Muscle of arm (tissue), 12 donors: ENCODE results near the gene MPC1. TPM values are rescaled to one million over a fixed set of nuclear protein-coding genes. Genes with fewer than 3 reads are reported as not detected.
"Not testable (repeated sequence)": the region's sequence is repeated elsewhere in the genome, so short reads cannot be mapped to it uniquely, and the experiment has no call there.

ENCODE experiments used
- DNase-seq: peaks from one replicate; pipeline ENCODE4 v3.0.0-alpha.2; 2013
- polyA plus RNA-seq, 12 donors: library from polyadenylated mRNA; unstranded; fragments of 120-200 nt; gene quantifications; one replicate each; pipeline ENCODE4 v1.2.1, GENCODE V29; 2013; ENCODE audit not compliant: insufficient read length in 12 of 12

MPC1 gene
- polyA plus RNA-seq, 12 donors, result 52.6 to 90.8 (median 71.7) TPM; not detected in 1

GRCh38 chr6:166346449-166346848 lies 36.3 kb downstream of the MPC1 start:
- DNase-seq, result no peak

GRCh38 chr6:166345672-166346071 lies 37.1 kb downstream of the MPC1 start:
- not testable (repeated sequence) for DNase-seq

DNA sequence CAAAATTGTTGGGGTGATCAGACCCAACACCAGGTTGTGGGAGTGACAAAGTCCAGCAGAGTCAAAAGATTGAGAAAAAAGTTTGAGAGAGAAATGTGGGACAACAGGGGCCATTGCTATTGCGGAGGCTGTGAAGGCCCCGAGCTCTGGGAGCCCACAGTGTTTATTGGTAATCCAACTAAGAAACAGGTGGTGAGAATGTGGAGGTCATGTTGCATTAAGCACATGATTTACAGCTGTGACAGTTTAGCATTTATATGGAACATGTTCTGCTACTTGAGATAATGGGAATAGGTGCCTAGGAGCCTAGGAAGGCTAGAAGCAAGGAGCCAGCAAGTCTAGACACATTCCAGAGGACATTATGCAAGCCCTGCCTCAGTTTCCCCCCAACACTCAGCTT lies 37.8 kb downstream of the MPC1 start:
- DNase-seq, result not testable (repeated sequence)

GRCh38 chr6:166344240-166344639 lies 38.5 kb downstream of the MPC1 start:
- DNase-seq, result no peak

GRCh38 chr6:166343150-166343487 lies 39.6 kb downstream of the MPC1 start:
- no peak for DNase-seq

GRCh38 chr6:166342349-166343149 lies 40.2 kb downstream of the MPC1 start, which contains the start of gene SFT2D1:
Gene SFT2D1, minus strand, starts transcription at chr6:166342545. Its CDS starts 64 bp downstream, at chr6:166342481.
- peak; percentile 90 for DNase-seq

- peak; percentile 37 for DNase-seq
Measured at GRCh38 chr6:166341977-166342348, 40.8 kb downstream of the MPC1 start.

GRCh38 chr6:166341464-166341863 lies 41.3 kb downstream of the MPC1 start:
- no peak for DNase-seq

DNA sequence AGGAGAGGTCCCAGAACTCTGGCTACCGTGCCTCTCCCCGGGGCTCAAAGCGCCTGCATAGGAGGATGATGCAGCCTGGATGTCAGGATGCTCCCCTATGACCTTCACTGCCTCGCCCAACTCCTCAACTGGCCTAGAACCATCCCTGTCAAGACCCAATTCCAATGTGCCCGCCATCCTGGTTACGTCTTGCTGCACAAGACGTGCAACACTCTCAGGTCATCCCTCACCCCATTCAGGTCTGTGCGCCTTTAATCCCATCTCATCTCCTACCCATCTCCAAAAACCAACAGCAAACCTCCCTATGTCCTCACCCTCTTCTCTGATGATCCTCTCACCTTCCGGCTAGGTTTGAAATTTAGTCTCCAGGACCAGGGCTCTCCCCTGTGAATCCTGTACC lies 43.9 kb downstream of the MPC1 start:
- DNase-seq, result no peak

DNA sequence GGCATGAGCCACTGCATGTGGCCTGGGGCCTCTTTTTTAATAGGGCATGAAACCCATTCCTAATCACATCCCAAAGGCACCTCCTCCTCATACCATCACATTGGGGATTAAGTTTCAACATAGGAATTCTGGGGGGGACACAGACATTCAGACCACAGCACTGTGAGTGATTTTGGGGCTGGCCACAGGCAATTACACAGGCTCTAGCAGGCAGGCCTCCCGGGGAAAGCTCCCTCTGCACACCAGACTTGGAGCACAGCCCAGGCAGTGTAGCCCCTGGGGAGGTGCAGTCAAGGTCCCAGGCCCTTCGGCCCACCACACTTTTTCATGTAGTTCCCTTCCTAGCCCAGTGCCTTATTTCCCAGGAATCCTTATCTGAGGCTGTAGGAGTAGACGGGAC lies 45.9 kb downstream of the MPC1 start:
- no peak for DNase-seq

- no peak for DNase-seq
Measured at GRCh38 chr6:166335378-166336302, 47.1 kb downstream of the MPC1 start.

DNA sequence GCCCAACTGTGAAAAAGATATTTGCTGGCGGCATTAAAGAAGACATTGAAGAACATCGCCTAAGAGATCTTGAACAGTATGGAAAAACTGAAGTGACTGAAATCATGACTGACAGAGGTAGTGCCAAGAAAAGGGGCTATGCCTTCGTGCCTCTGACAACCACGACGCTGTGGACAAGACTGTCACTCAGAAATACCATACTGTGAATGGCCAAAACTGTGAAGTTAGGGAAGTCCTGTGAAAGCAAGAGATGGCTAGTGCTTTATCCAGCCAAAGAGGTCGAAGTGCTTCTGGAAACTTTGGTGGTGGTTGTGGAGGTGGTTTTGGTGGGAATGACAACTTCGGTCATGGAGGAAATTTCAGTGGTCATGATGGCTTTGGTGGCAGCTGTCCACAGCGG lies 47.9 kb downstream of the MPC1 start:
- DNase-seq, result no peak

DNA sequence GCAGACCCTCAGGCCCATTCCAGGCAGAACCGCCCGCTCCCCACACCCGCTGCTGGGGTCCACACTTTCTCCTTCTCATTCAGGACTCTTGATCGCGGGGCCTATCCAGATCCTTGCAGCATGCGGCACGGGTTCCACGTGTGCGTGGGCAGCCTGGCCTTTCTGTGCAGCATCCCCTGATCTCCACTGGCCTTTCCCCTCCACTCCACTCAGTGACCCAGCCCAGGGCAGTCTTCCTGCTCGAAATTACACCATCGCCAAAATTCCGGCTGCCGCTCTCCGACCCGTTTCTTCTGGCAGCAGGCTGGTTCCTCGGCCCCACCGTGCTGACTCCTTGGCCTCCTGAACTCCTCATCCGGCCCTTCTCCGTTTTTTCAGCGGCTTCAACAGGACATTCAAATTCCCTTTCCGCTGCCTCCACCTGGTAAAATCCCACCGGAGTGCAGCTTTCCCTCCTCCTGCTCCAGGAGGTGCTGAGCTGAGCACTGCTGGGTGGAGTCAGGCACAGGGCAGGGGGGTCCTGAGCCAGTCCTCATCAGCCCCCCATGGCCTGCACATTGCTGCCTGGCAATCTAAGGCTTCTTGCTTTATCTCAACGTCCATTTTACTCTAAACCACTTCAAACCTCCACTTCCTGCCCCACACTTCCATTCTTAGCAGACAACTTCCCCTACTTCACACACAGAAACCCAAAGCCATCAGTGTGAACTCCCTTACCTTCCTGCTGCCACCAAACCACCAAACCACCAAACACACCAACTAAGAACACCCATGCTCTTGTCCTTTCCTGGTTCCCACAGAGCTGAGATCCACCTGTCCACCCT lies 49.4 kb downstream of the MPC1 start:
- no peak for DNase-seq

DNA sequence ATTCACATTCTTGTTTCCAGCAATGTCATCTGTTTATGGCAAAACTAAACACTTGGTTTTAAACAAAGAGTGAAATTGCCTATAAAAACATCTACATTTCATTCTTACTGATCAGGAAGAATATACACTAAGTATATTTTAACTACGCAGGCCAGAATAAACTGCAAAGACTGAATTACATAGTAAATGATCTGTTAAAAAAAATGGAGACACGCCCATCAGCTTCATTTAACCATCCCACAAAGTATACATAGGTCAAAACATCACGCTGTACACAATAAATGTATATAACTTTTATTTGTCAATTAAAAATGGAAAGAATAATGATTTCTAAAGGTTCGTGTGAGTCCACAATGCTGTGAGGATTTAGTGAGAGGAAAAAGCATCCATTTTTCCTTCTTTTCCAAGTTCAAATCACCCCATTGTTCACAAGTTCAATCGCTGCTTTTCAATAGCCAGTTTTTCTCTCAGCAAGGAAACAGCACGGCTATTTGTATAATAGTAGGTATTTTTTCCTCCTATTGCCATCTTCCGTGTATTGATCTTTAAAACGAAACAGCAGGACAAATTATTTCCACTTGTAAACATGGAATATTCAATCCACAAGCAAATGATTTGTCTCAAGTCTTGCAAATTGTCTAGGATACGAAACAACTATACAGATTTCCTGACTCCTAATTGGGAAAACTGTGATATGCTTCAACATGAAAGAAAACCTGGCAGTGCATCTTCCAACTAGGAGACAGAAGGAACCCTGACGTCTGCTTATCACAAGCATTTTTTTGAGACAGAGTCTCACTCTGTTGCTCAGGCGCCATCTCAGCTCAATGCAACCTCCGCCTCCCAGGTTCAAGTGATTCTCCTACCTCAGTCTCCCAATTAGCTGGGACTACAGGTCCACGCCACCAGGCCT lies 51.0 kb downstream of the MPC1 start:
- no peak for DNase-seq

- DNase-seq, result no peak
Measured at GRCh38 chr6:166330612-166331011, 52.1 kb downstream of the MPC1 start.

DNA sequence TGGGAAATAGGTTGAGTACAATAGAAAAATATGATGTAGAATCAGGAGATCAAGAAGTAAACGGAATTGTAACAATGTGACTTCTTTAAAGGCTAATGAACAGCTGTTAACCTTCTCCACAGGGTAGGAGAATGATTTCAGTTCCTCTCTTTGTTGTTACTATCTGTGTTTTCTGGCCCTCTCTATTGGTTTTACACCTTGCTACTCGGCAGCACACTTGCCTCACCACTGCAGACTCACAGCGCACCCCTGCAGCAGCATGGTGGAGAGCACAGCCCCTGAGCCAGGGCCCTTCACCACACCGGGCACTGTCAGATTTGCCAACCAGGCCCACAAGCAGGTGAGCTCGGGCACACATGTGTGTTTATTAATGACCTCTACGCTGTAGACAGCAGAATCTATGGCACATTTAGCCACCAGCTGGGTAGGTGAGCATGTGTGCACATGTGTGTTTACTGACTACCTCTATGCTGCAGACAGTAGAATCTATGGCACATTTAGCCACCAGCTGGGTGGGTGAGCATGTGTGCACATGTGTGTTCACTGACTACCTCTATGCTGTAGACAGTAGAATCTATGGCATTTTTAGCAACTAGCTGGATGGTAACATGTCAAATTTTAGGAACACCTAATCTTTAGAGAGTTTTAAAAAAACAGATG lies 57.2 kb downstream of the MPC1 start:
- DNase-seq, result no peak

DNA sequence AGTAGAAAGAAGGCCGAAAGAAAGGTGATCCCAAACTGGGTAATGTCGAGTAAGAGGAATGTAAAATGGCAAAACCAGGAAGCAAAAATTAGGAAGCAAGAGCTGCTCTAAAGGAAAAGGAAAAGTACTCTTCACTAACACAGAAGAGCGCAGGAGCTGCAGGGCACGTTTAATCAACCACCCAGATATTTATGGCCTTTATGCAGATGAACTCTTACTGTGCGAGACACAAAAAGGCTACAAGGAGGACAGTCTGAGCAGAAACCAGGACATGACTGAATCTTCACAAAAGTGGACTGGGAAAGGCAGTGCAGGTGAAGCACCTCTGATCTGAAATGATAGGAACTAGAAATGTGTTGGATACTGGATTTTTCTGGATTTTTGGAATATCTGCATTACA lies 59.3 kb downstream of the MPC1 start:
- DNase-seq, result no peak

GRCh38 chr6:166318649-166319600 lies 63.8 kb downstream of the MPC1 start:
- no peak for DNase-seq

- no peak for DNase-seq
Measured at GRCh38 chr6:166318227-166318626, 64.5 kb downstream of the MPC1 start.
